PFSK-1 (cell line): Measurements from ENCODE around the gene TIMP4.

ENCODE experiments used
- SIN3A ChIP-seq: IDR thresholded peaks from 2 replicates; pipeline ENCODE4 v1.6.1; 2012; ENCODE audit warnings: mild to moderate bottlenecking, low read length, moderate library complexity, borderline replicate concordance; ENCODE audit not compliant: insufficient read depth
- TAF1 ChIP-seq: IDR thresholded peaks from 2 replicates; pipeline ENCODE4 v1.6.1; 2012; ENCODE audit warnings: low read length, control low read depth, borderline replicate concordance; ENCODE audit not compliant: insufficient read depth
- TF ChIP-seq, protein P1 (sequence below), 2 experiments: IDR thresholded peaks; 2 replicates each; pipeline versions ENCODE4 v1.6.1 to v1.8.0; 2011 to 2012; ENCODE audit warnings: low read depth in 2 of 2, low read length in 2 of 2, control low read depth in 1 of 2, inconsistent platforms in 1 of 2, mild to moderate bottlenecking in 1 of 2, moderate library complexity in 1 of 2; ENCODE audit not compliant: insufficient read depth in 1 of 2

DNA sequence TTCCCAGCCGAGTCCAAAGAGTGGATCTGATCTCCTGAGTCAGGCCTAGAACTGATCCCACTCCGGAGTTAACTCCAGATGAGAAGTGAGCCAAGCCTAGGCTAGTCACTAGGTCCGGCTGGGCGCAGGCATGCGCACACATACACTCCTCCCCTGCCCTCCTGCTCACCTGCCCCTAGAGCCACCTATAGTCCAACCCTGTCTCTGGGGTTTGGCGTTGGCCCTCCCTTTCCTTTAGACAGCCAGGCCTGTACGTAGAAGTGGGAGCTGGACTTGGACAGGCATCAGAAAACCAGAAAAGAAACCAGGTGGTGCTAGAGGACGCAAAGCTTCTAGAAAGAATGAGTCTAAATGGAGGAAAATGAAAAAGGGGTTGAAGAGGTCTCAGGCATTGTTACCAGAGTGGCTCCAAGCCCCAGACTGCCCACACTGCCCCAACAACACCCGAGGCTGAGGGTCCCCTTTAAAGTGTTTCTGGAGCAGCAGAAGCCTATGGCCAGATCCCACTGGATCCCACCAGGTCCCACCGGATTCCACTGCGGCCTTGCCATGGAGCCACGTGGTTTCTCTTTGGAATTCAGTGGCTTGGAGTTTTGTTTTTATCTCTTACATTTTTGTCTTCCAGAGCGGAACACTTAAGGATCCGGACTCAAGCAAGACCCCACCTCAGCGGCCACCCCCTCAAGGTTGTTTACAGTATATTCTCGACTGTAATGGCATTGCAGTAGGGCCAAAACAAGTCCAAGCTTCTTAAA is 24.2 kb upstream of the TIMP4 start:
- TF ChIP-seq TAF1 (no peak), SIN3A (no peak)
- TF ChIP-seq, protein P1, sequence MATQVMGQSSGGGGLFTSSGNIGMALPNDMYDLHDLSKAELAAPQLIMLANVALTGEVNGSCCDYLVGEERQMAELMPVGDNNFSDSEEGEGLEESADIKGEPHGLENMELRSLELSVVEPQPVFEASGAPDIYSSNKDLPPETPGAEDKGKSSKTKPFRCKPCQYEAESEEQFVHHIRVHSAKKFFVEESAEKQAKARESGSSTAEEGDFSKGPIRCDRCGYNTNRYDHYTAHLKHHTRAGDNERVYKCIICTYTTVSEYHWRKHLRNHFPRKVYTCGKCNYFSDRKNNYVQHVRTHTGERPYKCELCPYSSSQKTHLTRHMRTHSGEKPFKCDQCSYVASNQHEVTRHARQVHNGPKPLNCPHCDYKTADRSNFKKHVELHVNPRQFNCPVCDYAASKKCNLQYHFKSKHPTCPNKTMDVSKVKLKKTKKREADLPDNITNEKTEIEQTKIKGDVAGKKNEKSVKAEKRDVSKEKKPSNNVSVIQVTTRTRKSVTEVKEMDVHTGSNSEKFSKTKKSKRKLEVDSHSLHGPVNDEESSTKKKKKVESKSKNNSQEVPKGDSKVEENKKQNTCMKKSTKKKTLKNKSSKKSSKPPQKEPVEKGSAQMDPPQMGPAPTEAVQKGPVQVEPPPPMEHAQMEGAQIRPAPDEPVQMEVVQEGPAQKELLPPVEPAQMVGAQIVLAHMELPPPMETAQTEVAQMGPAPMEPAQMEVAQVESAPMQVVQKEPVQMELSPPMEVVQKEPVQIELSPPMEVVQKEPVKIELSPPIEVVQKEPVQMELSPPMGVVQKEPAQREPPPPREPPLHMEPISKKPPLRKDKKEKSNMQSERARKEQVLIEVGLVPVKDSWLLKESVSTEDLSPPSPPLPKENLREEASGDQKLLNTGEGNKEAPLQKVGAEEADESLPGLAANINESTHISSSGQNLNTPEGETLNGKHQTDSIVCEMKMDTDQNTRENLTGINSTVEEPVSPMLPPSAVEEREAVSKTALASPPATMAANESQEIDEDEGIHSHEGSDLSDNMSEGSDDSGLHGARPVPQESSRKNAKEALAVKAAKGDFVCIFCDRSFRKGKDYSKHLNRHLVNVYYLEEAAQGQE (IDR thresholded peaks at IDR 0.05; ENCODE audit: insufficient read depth in 1 of 2, low read depth in 2 of 2, low read length in 2 of 2), result no peak
